Measurements from ENCODE around the gene SLC43A3.
"Not testable (repeated sequence)": the region's sequence is repeated elsewhere in the genome, so short reads cannot be mapped to it uniquely, and the experiment has no call there.

The SLC43A3 gene

DNA sequence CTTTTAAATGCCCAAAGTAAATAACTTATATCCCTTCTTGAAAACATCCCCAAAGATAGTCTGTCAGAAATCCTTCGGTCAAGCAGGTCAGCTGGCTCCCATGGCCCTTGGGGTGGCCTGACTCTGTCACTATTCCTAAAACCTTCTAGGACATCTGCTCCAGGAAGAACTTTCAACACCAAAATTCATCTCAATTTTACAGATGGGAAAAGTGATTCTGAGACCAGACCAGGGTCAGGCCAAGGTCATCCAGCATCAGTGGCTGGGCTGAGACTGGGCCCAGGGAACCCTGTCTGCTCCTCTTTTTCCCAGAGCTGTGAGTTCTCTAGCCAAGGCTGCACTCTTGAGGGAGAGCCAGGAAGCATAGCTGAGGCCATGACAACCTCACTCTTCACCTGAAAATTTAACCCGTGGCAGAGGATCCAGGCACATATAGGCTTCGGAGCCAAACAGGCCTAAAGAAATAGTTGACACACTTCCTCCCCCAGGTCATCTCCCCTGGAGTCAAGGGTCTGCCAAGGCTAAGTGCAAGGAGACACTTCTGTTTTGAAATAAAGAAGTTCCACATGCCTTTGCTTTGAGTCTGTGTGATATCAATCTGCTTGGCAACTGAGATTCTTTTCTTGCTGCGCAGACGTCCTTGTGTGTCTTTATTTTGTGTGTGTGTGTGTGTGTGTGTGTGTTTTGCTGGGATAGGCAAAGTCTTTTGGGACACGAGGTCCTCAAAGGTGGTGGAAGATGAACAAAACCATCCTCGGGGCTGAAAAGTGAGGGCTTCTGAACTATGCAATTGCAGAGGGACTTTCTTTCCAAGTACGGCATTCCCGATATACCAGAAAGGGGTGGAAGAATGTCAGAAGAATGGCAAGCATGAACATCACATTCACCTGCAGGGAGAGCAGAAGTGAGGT lies 19.7 kb downstream of the SLC43A3 start:
- DNase-seq (no peak), ATAC-seq (no peak)
- peak overlapping the region; percentile 81 to 93 for H3K27ac Mint-ChIP-seq
- no peaks in the 10 kb centered on the region for H3K27me3 Mint-ChIP-seq
- H3K4me1 Mint-ChIP-seq = peaks cover 73% of the 10 kb centered on the region
- H3K4me3 Mint-ChIP-seq = peak overlapping the region in 1 of 2 donors; percentile 49
- H3K9me3 Mint-ChIP-seq = no peaks in the 10 kb centered on the region

GRCh38 chr11:57406337-57406904 lies 20.5 kb downstream of the SLC43A3 start:
- peak; percentile 96 for ATAC-seq
- Mint-ChIP-seq H3K4me3 (peak overlapping the region; percentile 15 to 49), H3K9me3 (no peaks in the 10 kb centered on the region), H3K27ac (peak overlapping the region; percentile 81 to 93), H3K27me3 (no peaks in the 10 kb centered on the region), H3K4me1 (peaks cover 70% of the 10 kb centered on the region)
- peak; percentile 29 to 64 for DNase-seq

DNA sequence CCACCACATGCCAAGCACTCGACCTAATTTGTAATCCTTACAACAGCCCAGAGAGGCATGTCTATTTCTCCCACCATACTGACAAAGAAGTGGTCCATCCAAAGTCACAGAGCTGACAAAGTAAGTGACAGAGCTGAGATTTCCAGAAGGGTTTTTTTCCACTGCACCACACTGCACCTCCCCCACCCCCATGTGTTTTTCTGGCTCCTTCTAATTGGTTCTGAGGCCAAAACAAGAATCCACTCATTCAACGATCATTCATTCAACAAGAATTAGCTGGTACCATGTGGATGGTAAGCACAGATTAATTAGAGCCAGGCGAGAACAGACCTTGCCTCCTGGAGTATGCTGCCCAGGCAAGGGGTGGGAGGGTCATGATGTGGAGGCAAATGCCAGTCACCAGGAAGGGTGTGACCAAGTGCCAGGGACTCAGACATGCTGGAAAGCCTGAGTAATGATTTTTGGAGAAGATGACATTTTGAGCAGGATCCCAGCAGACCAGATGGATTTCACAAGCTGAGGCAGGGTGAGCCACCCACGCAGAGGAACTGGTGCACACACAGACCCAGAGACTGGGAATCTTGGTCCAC lies 21.6 kb downstream of the SLC43A3 start:
- Mint-ChIP-seq H3K27me3 (no peaks in the 10 kb centered on the region), H3K4me1 (peaks cover 63% of the 10 kb centered on the region), H3K9me3 (no peaks in the 10 kb centered on the region), H3K4me3 (no peak overlapping the region), H3K27ac (peak overlapping the region in 1 of 2 donors; percentile 56)
- DNase-seq (no peak), ATAC-seq (no peak)

- no peak for ATAC-seq
- Mint-ChIP-seq H3K9me3 (no peaks in the 10 kb centered on the region), H3K27me3 (no peaks in the 10 kb centered on the region), H3K27ac (no peak overlapping the region), H3K4me3 (no peak overlapping the region), H3K4me1 (peaks cover 47% of the 10 kb centered on the region)
- DNase-seq = no peak
These were observed 23.1 kb downstream of the SLC43A3 start for GRCh38 chr11:57403802-57404147.

- H3K27me3 Mint-ChIP-seq, H3K9me3 Mint-ChIP-seq, H3K4me3 Mint-ChIP-seq, DNase-seq, ATAC-seq: not testable (repeated sequence)
- Mint-ChIP-seq H3K27ac (peak overlapping the region; percentile 35 to 78), H3K4me1 (peaks cover 41% of the 10 kb centered on the region)
These were observed 23.7 kb downstream of the SLC43A3 start for GRCh38 chr11:57403003-57403801.

DNA sequence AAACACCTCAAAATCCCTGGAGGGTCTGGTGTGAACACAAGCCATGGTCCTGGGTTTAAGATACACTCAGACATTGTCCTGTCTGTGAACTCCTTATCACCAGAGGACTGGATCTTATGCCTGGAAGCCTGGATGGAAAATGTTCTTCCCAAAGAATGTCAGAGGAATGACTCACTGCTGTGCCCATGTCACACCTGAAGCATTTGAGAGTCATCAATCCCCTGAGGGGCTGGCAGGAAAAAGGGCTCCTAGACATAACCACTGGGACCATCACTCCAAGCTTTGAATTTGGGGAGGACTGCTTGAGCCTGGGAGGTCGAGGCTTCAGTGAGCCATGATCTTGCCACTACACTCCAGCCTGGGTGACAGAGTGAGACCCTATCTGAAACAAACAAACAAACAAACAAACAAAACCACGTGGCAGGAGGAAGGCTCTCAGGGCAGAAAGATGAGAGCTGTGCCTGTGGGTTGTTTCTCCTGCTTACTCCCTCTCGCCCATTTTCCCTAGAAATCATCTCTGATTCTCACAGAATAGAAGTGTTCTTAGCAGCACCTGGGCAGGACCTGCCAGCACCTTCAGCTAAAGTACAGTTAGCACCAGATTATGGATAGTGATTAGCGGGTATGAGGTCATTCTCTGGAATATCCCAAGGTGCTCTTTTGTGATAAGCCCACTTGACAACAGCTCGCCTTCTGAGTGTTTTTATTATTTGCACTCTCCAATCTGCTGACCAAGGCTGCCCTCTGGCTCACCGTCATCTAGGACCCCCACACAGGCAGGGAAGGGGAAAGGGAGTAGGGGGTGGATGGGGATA lies 24.5 kb downstream of the SLC43A3 start:
- Mint-ChIP-seq H3K27ac (peak overlapping the region; percentile 35 to 78), H3K4me1 (peaks cover 34% of the 10 kb centered on the region)

DNA sequence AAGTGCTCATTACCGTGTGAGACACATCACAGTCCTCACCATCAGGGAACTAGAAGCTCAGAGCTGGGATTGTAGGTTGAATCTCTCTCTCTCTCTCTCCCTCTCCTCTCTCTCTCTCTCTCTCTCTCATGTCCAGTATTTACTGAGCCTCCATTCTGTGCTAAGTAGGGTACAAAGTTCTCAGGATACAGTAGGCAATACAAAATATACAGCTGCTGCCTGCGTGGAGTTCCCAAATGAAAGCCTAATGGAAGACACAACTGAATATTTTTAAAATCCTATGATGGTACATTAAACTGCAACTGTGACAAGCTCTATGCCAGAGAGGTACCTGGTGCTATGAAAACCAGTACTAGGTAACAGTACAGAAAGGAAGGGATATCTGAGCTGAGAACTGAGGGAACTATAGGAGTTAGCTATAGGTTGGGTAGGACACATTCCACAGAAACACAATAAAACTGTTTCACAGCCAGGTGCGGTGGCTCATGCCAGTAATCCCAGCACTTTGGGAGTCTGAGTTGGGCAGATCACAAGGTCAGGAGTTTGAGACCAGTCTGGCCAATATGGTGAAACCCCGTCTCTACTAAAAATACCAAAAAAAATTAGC lies 26.8 kb downstream of the SLC43A3 start:
- no peak for DNase-seq
- Mint-ChIP-seq H3K27me3 (no peaks in the 10 kb centered on the region), H3K4me3 (no peak overlapping the region), H3K27ac (no peak overlapping the region), H3K4me1 (peaks cover 11% of the 10 kb centered on the region), H3K9me3 (no peaks in the 10 kb centered on the region)
- no peak for ATAC-seq

More for the DNA sequence above, 24.5 kb downstream of the SLC43A3 start:
- Mint-ChIP-seq H3K4me3 (no peak overlapping the region), H3K9me3 (no peaks in the 10 kb centered on the region), H3K27me3 (no peaks in the 10 kb centered on the region)
- DNase-seq (no peak), ATAC-seq (no peak)

GRCh38 chr11:57399221-57399620 lies 27.7 kb downstream of the SLC43A3 start:
- ATAC-seq = no peak
- no peaks in the 10 kb centered on the region for H3K9me3 Mint-ChIP-seq
- DNase-seq = no peak
- peaks cover 10% of the 10 kb centered on the region for H3K4me1 Mint-ChIP-seq
- no peaks in the 10 kb centered on the region for H3K27me3 Mint-ChIP-seq
- no peak overlapping the region for H3K27ac Mint-ChIP-seq
- no peak overlapping the region for H3K4me3 Mint-ChIP-seq

- H3K4me1 Mint-ChIP-seq = no peaks in the 10 kb centered on the region
- H3K4me3 Mint-ChIP-seq = no peak overlapping the region
- DNase-seq = no peak
- no peaks in the 10 kb centered on the region for H3K9me3 Mint-ChIP-seq
- no peaks in the 10 kb centered on the region for H3K27me3 Mint-ChIP-seq
- no peak overlapping the region for H3K27ac Mint-ChIP-seq
- ATAC-seq = no peak
These were observed 29.4 kb downstream of the SLC43A3 start for GRCh38 chr11:57397394-57397990.

- Mint-ChIP-seq H3K4me3 (no peak overlapping the region), H3K27ac (no peak overlapping the region), H3K27me3 (no peaks in the 10 kb centered on the region), H3K9me3 (no peaks in the 10 kb centered on the region), H3K4me1 (no peaks in the 10 kb centered on the region)
- ATAC-seq (no peak), DNase-seq (no peak)
These were observed 30.2 kb downstream of the SLC43A3 start for GRCh38 chr11:57396744-57397143.

DNA sequence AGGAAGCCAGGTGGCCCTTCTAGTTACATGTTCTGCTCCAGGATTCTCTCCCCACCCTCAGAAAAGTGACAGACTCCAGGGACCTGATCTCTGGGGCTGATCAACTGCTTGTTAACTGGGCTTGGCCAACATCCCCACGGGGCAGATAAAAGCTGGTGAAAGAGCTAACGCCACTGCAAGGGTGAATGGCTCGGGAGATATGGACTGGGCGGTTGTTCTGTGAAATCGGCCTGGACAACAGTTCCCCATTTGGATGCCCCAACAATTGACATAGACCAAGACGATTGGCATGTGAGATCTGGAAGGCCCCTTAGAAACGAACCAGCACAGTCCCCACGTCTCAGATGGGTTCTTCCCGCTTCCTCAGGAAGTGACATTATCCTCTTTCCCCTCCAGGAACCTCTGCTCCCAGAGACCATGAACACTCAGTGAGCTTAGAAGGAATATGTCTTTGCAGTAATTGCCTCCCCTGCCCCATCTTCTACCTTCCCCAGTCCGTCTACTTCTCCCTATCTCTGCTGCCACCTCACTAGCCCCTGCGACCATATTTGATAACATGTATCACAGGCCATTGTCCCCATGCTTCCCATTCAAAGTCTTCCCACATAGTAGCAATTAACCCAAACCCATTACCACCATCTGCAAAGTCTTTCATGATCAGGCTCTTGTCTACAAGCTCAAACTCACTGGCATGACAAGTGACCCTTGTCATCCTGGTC lies 30.9 kb downstream of the SLC43A3 start:
- H3K27ac Mint-ChIP-seq = no peak overlapping the region
- DNase-seq (no peak), ATAC-seq (no peak)
- no peaks in the 10 kb centered on the region for H3K4me1 Mint-ChIP-seq
- no peaks in the 10 kb centered on the region for H3K9me3 Mint-ChIP-seq
- H3K27me3 Mint-ChIP-seq = no peaks in the 10 kb centered on the region
- no peak overlapping the region for H3K4me3 Mint-ChIP-seq

DNA sequence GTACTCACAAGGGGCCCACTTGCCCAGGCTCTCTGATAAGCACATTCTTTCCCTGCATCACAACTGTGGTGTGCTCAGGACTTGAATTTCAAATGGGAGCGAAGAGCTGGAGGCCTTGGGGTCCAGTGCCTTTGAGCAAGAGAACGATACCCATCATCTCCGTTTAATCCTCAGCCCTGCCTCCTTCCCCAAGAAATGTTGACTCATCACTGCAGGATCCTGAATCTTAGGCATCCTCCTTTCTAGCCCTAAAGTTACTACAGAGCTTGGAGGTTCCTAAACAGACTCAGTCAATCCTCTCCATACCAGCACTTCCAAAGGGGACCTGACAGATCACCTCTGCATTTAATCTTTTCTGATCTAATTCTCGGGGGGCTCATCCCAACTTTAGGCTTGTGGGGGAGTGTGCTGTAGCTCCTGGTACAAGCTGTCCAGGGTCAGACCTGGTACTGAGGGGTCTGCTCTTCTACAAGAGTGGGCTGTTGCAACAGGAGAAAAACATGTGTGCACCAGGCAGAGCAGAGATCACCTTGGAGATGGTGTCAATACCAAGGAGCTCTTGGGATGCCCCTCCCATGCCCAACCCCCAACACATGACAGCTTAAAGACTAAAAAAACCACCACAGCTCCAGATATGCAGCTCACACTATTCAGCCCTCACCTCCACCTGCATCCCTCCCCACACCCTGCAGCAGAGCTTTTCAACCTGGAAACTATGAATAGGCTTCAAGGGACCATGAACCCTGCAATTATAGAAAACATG lies 32.5 kb downstream of the SLC43A3 start:
- Mint-ChIP-seq H3K27me3 (no peaks in the 10 kb centered on the region), H3K9me3 (no peaks in the 10 kb centered on the region), H3K4me3 (no peak overlapping the region), H3K4me1 (no peaks in the 10 kb centered on the region), H3K27ac (no peak overlapping the region)
- no peak for ATAC-seq
- DNase-seq = no peak

- DNase-seq (no peak), ATAC-seq (no peak)
- Mint-ChIP-seq H3K9me3 (no peaks in the 10 kb centered on the region), H3K27ac (no peak overlapping the region), H3K27me3 (no peaks in the 10 kb centered on the region), H3K4me3 (no peak overlapping the region), H3K4me1 (no peaks in the 10 kb centered on the region)
These were observed 34.2 kb downstream of the SLC43A3 start for GRCh38 chr11:57392763-57393105.

Data from stimulated activated naive CD8-positive, alpha-beta T cell treated with anti-CD3 and anti-CD28 coated beads, Interleukin-15, amount 100 ng/mL, for 72 hours (primary cell).